Smooth muscle cell (in vitro differentiated cells): ENCODE data around the gene RIN3. TPM values are rescaled to one million over a fixed set of nuclear protein-coding genes. Genes with fewer than 3 reads are reported as not detected.
A peak's percentile ranks its signal among the peaks of the same experiment; 100 is the strongest.

Experiments
- DNase-seq: peaks from one replicate; lab custom pipeline; 2025; ENCODE audit not compliant: unreplicated experiment; lab: John Stamatoyannopoulos, UW
- H2AFZ ChIP-seq: fragments of 200-600 bp; sonication (generic); 2 replicates; pipeline ENCODE4 v1.6.0; 2016; ENCODE audit warnings: antibody characterized with exemption, low read depth, mild to moderate bottlenecking
- H3F3A ChIP-seq: fragments of 200-600 bp; sonication (generic); 2 replicates; pipeline ENCODE4 v1.6.0; 2017; ENCODE audit warnings: antibody characterized with exemption, low read depth
- H3K27ac ChIP-seq: fragments of 200-600 bp; sonication (generic); 2 replicates; pipeline ENCODE4 v1.5.1; 2016; ENCODE audit warnings: low read depth, mild to moderate bottlenecking
- H3K27me3 ChIP-seq: fragments of 200-600 bp; sonication (generic); 2 replicates; pipeline ENCODE4 v1.6.1; 2016; ENCODE audit warnings: low read depth, mild to moderate bottlenecking
- H3K36me3 ChIP-seq: fragments of 200-600 bp; sonication (generic); 2 replicates; pipeline ENCODE4 v1.5.1; 2016; ENCODE audit warnings: low read depth
- H3K4me1 ChIP-seq: fragments of 200-600 bp; sonication (generic); 2 replicates; pipeline ENCODE4 v1.5.1; 2016; ENCODE audit warnings: low read depth
- H3K4me2 ChIP-seq: fragments of 200-600 bp; sonication (generic); 2 replicates; pipeline ENCODE4 v1.6.0; 2016; ENCODE audit warnings: mild to moderate bottlenecking
- H3K4me3 ChIP-seq: fragments of 200-600 bp; sonication (generic); 2 replicates; pipeline ENCODE4 v1.5.1; 2016; ENCODE audit warnings: mild to moderate bottlenecking
- H3K79me2 ChIP-seq: fragments of 200-600 bp; sonication (generic); 2 replicates; pipeline ENCODE4 v1.6.0; 2016; ENCODE audit warnings: low read depth, mild to moderate bottlenecking
- H3K9ac ChIP-seq: fragments of 200-600 bp; sonication (generic); 2 replicates; pipeline ENCODE4 v1.6.0; 2016; ENCODE audit warnings: low read depth
- H3K9me3 ChIP-seq: fragments of 200-600 bp; sonication (generic); replicated peaks from 2 replicates; pipeline ENCODE4 v1.5.1; 2016; ENCODE audit warnings: low read depth
- H4K20me1 ChIP-seq: fragments of 200-600 bp; sonication (generic); 2 replicates; pipeline ENCODE4 v1.6.0; 2016; ENCODE audit warnings: low read depth
- WGBS: methylation state at CpG from one replicate; pipeline ENCODE4 v1.1.7; 2016; ENCODE audit warnings: low lambda C conversion rate; 5-methylcytosine and 5-hydroxymethylcytosine counted together
- polyA plus RNA-seq: library from polyadenylated mRNA; unstranded; fragments of >200 nt; fragmentation: Nextera tagmentation; extraction: Ambion mirVana; gene quantifications from 2 replicates; pipeline ENCODE4 v1.2.1, GENCODE V29; 2016
- total RNA-seq: library from RNA; depleted of rRNA; stranded (reverse); fragments of >200 nt; gene quantifications from 2 replicates; pipeline ENCODE4 v1.2.3, GENCODE V29; 2014
- TF ChIP-seq, protein P1 (sequence below): fragments of 200-600 bp; sonication (generic); IDR thresholded peaks from 2 replicates; pipeline ENCODE4 v1.5.1; 2017; ENCODE audit warnings: borderline replicate concordance, mild to moderate bottlenecking, antibody characterized with exemption; ENCODE audit not compliant: insufficient read depth, poor library complexity, severe bottlenecking

RIN3 gene
- total and polyA plus RNA-seq, 2 experiments from 2014 or later, result 2.7 to 3.8 TPM

DNA sequence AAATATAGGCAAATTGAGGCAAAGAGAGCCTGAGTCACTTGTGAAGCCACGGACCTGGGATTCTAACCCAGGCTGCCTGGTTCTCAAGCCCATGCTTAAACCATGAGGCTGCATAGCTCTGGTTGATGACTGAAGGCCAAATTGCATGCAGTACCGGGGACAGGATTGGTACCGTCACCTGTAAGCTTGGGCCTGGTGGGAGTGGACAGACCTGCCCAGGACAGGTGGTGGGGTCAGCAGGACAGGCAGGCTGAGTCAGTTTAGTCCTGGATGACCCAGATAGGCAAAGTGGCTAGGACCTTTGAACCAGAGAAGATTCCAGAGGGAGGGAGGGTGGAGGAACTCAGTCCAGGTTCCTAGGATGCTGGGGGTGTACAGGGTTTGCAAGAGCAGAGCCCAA, 25.8 kb downstream of the RIN3 start:
- Histone ChIP-seq H3K4me2 (no peak overlapping the region), H3K4me3 (no peak overlapping the region), H3K9me3 (no peaks in the 10 kb centered on the region), H2AFZ (no peak overlapping the region), H3K36me3 (no peaks in the 10 kb centered on the region), H3K27me3 (no peaks in the 10 kb centered on the region), H3F3A (peaks cover 6% of the 10 kb centered on the region), H3K27ac (no peak overlapping the region), H3K9ac (no peak overlapping the region), H3K79me2 (no peaks in the 10 kb centered on the region), H4K20me1 (peaks cover 4% of the 10 kb centered on the region), H3K4me1 (no peaks in the 10 kb centered on the region)
- TF ChIP-seq, protein P1, sequence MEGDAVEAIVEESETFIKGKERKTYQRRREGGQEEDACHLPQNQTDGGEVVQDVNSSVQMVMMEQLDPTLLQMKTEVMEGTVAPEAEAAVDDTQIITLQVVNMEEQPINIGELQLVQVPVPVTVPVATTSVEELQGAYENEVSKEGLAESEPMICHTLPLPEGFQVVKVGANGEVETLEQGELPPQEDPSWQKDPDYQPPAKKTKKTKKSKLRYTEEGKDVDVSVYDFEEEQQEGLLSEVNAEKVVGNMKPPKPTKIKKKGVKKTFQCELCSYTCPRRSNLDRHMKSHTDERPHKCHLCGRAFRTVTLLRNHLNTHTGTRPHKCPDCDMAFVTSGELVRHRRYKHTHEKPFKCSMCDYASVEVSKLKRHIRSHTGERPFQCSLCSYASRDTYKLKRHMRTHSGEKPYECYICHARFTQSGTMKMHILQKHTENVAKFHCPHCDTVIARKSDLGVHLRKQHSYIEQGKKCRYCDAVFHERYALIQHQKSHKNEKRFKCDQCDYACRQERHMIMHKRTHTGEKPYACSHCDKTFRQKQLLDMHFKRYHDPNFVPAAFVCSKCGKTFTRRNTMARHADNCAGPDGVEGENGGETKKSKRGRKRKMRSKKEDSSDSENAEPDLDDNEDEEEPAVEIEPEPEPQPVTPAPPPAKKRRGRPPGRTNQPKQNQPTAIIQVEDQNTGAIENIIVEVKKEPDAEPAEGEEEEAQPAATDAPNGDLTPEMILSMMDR, result no peak
- 96% methylated on average over 3 of the region's 3 CpGs for WGBS
- no peak for DNase-seq

DNA sequence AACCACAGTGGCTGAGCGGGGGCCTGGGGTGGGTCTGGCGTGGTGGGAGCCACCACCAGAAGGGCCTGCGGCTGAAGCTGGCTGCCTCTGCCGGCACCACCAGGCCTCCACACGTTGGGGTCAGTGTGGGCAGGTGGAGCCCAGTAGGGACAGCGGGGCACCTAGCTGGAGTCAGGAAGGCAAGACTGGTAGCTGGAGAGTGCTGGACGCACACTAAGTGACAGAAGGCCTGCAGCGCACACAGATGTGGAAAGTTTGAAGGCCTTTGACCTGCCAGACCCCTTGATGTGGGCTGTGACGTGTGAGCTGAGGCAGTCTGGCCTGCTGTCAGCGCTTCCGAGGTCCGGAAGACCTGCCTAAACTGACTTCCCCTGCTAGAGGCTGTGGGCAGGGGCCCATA, 26.3 kb downstream of the RIN3 start:
- Histone ChIP-seq H3F3A (peaks cover 6% of the 10 kb centered on the region), H2AFZ (no peak overlapping the region), H3K9me3 (no peaks in the 10 kb centered on the region), H3K27me3 (no peaks in the 10 kb centered on the region), H3K4me2 (no peak overlapping the region), H3K27ac (peak overlapping the region; percentile 71), H3K4me1 (no peaks in the 10 kb centered on the region), H3K4me3 (no peak overlapping the region), H4K20me1 (peaks cover 4% of the 10 kb centered on the region), H3K79me2 (no peaks in the 10 kb centered on the region), H3K36me3 (no peaks in the 10 kb centered on the region), H3K9ac (no peak overlapping the region)
- WGBS, result 83% methylated on average over 12 of the region's 12 CpGs
- DNase-seq, result no peak
- TF ChIP-seq, protein P1, result no peak

DNA sequence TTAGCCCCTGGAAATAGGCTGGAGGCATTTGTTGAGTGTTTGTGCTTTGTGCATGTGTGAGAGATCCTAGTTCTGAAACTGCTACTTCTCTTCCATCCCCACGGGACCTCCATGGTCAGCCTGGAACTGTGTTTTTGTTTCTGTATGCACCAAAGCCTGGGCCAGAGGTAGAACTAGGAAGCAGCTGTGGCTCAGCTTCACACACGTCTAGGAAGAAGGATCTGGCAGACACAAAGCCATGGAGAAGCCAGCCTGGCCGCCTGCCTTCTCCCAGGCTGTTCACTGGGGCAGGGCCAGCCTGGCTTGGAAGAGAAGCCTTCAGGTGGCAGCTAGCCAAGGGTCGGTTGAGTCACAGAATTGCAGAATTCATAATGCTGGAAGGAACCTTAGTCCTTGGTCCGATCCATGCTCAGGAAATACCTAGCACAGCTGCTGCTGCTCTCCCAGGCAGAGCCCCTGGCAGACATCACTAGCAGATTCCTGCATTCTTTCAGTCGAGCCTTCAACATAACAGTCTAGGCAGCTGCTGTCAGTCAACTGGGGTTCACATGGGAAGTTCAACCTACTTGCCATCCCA, 27.0 kb downstream of the RIN3 start:
- H3K4me3 ChIP-seq, result no peak overlapping the region
- no peaks in the 10 kb centered on the region for H3K4me1 ChIP-seq
- no peaks in the 10 kb centered on the region for H3K79me2 ChIP-seq
- H3K27me3 ChIP-seq, result no peaks in the 10 kb centered on the region
- H3K9ac ChIP-seq, result no peak overlapping the region
- peak; percentile 20 for DNase-seq
- H3K36me3 ChIP-seq, result no peaks in the 10 kb centered on the region
- no peak overlapping the region for H2AFZ ChIP-seq
- WGBS, result 40% methylated on average over 6 of the region's 6 CpGs
- TF ChIP-seq, protein P1, result no peak
- no peaks in the 10 kb centered on the region for H3K9me3 ChIP-seq
- peak overlapping the region; percentile 71 for H3K27ac ChIP-seq
- no peak overlapping the region for H3K4me2 ChIP-seq
- peaks cover 4% of the 10 kb centered on the region for H4K20me1 ChIP-seq
- peaks cover 6% of the 10 kb centered on the region for H3F3A ChIP-seq

DNA sequence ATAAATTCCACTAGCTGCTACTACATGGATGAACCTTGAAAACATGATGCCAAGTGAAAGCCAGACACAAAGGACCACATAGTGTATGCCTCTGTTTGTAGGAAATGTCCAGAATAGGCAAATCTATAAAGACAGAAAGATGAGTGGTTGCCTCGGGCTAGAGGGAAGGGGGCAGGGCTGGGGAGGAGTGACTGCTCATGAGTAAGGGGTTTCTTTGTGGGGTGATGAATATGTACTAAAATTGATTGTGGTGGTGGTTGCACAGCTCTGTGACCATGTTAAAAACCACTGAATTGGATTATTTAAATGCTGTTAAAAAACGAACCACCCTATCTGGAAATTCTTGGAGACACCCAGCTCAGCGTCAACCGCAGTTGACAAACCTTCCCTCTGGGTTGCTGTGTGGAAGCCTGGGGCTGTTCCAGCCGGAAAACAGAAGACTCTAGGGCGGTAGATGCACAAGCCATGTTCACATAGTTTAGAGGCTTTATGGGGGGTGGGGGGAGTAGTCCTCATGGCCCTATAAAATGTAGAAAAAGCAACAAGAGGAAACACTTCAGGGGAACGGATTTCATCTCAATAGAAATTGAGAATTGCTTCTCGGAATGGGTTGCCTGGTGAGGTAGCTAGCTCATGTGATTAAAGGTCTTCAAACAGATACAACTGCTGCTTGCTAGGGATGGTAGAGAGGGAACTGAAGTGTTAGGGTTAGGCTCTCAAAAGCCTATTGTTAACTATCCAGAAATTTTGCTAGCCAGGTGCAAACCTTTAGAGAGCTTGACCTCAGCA, 29.4 kb downstream of the RIN3 start:
- WGBS, result 71% methylated on average over 8 of the region's 8 CpGs
- Histone ChIP-seq H3K4me2 (no peak overlapping the region), H3K4me1 (no peaks in the 10 kb centered on the region), H3K36me3 (no peaks in the 10 kb centered on the region), H4K20me1 (peaks cover 5% of the 10 kb centered on the region), H3K79me2 (no peaks in the 10 kb centered on the region), H3K9ac (no peak overlapping the region), H3K27me3 (no peaks in the 10 kb centered on the region), H3F3A (no peaks in the 10 kb centered on the region), H2AFZ (no peak overlapping the region), H3K9me3 (no peaks in the 10 kb centered on the region), H3K27ac (no peak overlapping the region), H3K4me3 (no peak overlapping the region)
- DNase-seq, result no peak
- TF ChIP-seq, protein P1, result no peak
